Spleen (tissue), 7 donors: Measurements from ENCODE around the gene CNFN.

Experiments used
- CTCF ChIP-seq, 11 experiments: fragments of 200-600 bp in 7 of 11; fragments of 450-650 bp in 4 of 11; sonication (generic) in 4 of 11; IDR thresholded peaks in 8 of 11; conservative IDR thresholded peaks in 3 of 11; 1 replicate in 7 of 11; 2 replicates in 4 of 11; pipeline versions ENCODE4 v1.4.0 to v1.8.0; 2016 to 2021; ENCODE audit warnings: antibody characterized with exemption in 11 of 11, inconsistent platforms in 4 of 11, mild to moderate bottlenecking in 1 of 11
- POLR2A ChIP-seq, 3 donors: fragments of 450-650 bp; IDR thresholded peaks; one replicate each; pipeline ENCODE4 v1.5.1; 2017; ENCODE audit warnings: antibody characterized with exemption in 3 of 3, mild to moderate bottlenecking in 1 of 3
- POLR2AphosphoS5 ChIP-seq, 3 donors: sonication (generic); formaldehyde crosslinking; IDR thresholded peaks; one replicate each; pipeline ENCODE4 v1.5.1; 2017; ENCODE audit warnings: antibody characterized with exemption in 3 of 3
- donor health status: DM: no; HTN: no; CAD: no; lungs with moderate emphysema.
- donor health status: DM: no; HTN: no; CAD: no.
- donor health status: DM: no; HTN: no; CAD: no.

- TF ChIP-seq POLR2AphosphoS5 (IDR thresholded peaks at IDR 0.05): peak in 1 of 3 donors; percentile 19
- no peak for TF ChIP-seq CTCF (IDR thresholded peaks at IDR 0.05 in 8 of 11, conservative IDR thresholded peaks at IDR 0.05 in 3 of 11)
- TF ChIP-seq POLR2A (IDR thresholded peaks at IDR 0.05): no peak
Measured at GRCh38 chr19:42411581-42412178, 21.6 kb upstream of the CNFN start.
